Tibial artery (tissue), 4 donors: Measurements from ENCODE around the gene MAGI2.
"Not testable (repeated sequence)": the region's sequence is repeated elsewhere in the genome, so short reads cannot be mapped to it uniquely, and the experiment has no call there.

Experiments used
- DNase-seq, 2 donors: peaks; one replicate each; pipeline ENCODE4 v3.0.0-alpha.2; 2019
- H3K27ac ChIP-seq, 2 donors: fragments of 200-600 bp; sonication (generic) in 1 of 2; 1 replicate in 1 of 2; 2 replicates in 1 of 2; pipeline ENCODE4 v1.5.1; 2018 to 2019; ENCODE audit warnings: mild to moderate bottlenecking in 1 of 2
- H3K27me3 ChIP-seq, 2 donors: fragments of 200-600 bp; sonication (generic) in 1 of 2; one replicate each; pipeline versions ENCODE4 v1.5.1 to v1.6.0; 2016 to 2019
- H3K36me3 ChIP-seq, 3 donors: fragments of 200-600 bp; sonication (generic) in 2 of 3; one replicate each; pipeline ENCODE4 v1.5.1; 2016 to 2019; ENCODE audit warnings: mild to moderate bottlenecking in 2 of 3
- H3K4me1 ChIP-seq, 4 donors: fragments of 200-600 bp; sonication (generic) in 2 of 4; 1 replicate in 3 of 4; 2 replicates in 1 of 4; pipeline ENCODE4 v1.5.1; 2016 to 2019
- H3K4me3 ChIP-seq, 2 donors: fragments of 200-600 bp; sonication (generic) in 1 of 2; 1 replicate in 1 of 2; 2 replicates in 1 of 2; pipeline ENCODE4 v1.5.1; 2018 to 2019; ENCODE audit warnings: mild to moderate bottlenecking in 2 of 2
- H3K9me3 ChIP-seq, 3 donors: fragments of 200-600 bp; sonication (generic) in 1 of 3; one replicate each; pipeline ENCODE4 v1.5.1; 2016 to 2019
- CTCF ChIP-seq, 2 experiments: fragments of 200-600 bp in 1 of 2; fragments of 450-650 bp in 1 of 2; IDR thresholded peaks; one replicate each; pipeline ENCODE4 v1.5.1; 2017 to 2019; ENCODE audit warnings: antibody characterized with exemption in 2 of 2, mild to moderate bottlenecking in 1 of 2, moderate library complexity in 1 of 2
- intact Hi-C: fragments of 100-400 bp; cut with DNase I; formaldehyde crosslinking; loops from one replicate; pipeline ENCODE4 v1.15.0; 2023; ENCODE audit warnings: low total_unique reads

MAGI2 gene

GRCh38 chr7:78260826-78261225 lies 1192.6 kb downstream of the MAGI2 start:
- H3K9me3 ChIP-seq: no peaks in the 10 kb centered on the region
- H3K4me3 ChIP-seq: no peak overlapping the region
- peaks cover 0 to 6% (median 0%) of the 10 kb centered on the region in 3 donors for H3K36me3 ChIP-seq
- no peak overlapping the region for H3K27ac ChIP-seq
- no peak for TF ChIP-seq CTCF (IDR thresholded peaks at IDR 0.05)
- peaks cover 0 to 11% (median 0%) of the 10 kb centered on the region in 4 donors for H3K4me1 ChIP-seq
- intact Hi-C loops: no loop called here
- H3K27me3 ChIP-seq: no peaks in the 10 kb centered on the region
- no peak for DNase-seq

- H3K27ac ChIP-seq: no peak overlapping the region
- H3K4me3 ChIP-seq: no peak overlapping the region
- no peaks in the 10 kb centered on the region for H3K4me1 ChIP-seq
- H3K36me3 ChIP-seq: peaks cover 0 to 7% (median 0%) of the 10 kb centered on the region in 3 donors
- intact Hi-C loops: no loop called here
- H3K27me3 ChIP-seq: no peaks in the 10 kb centered on the region
- DNase-seq: no peak
- TF ChIP-seq CTCF (IDR thresholded peaks at IDR 0.05): no peak
- no peaks in the 10 kb centered on the region for H3K9me3 ChIP-seq
These were observed 1198.8 kb downstream of the MAGI2 start for GRCh38 chr7:78254726-78255055.

- no peak overlapping the region for H3K27ac ChIP-seq
- DNase-seq: no peak
- H3K36me3 ChIP-seq: peaks cover 0 to 7% (median 4%) of the 10 kb centered on the region in 3 donors
- no peaks in the 10 kb centered on the region for H3K4me1 ChIP-seq
- H3K4me3 ChIP-seq: no peak overlapping the region
- no peaks in the 10 kb centered on the region for H3K27me3 ChIP-seq
- no peaks in the 10 kb centered on the region for H3K9me3 ChIP-seq
- intact Hi-C loops: no loop called here
- TF ChIP-seq CTCF (IDR thresholded peaks at IDR 0.05): no peak
These were observed 1199.4 kb downstream of the MAGI2 start for GRCh38 chr7:78253850-78254725.

GRCh38 chr7:78248867-78249266 lies 1204.6 kb downstream of the MAGI2 start:
- peaks cover 0 to 10% (median 0%) of the 10 kb centered on the region in 3 donors for H3K36me3 ChIP-seq
- no peak for DNase-seq
- no peak for TF ChIP-seq CTCF (IDR thresholded peaks at IDR 0.05)
- intact Hi-C loops: no loop called here
- H3K27ac ChIP-seq: no peak overlapping the region
- no peaks in the 10 kb centered on the region for H3K27me3 ChIP-seq
- H3K9me3 ChIP-seq: peaks cover 3 to 11% (median 3%) of the 10 kb centered on the region in 3 donors
- H3K4me3 ChIP-seq: no peak overlapping the region
- no peaks in the 10 kb centered on the region for H3K4me1 ChIP-seq

- no peak for DNase-seq
- TF ChIP-seq CTCF (IDR thresholded peaks at IDR 0.05): no peak
- Histone ChIP-seq H3K27ac (no peak overlapping the region), H3K4me3 (no peak overlapping the region), H3K36me3 (peaks cover 0 to 10% (median 0%) of the 10 kb centered on the region in 3 donors), H3K4me1 (no peaks in the 10 kb centered on the region), H3K27me3 (no peaks in the 10 kb centered on the region), H3K9me3 (peaks cover 3 to 11% (median 3%) of the 10 kb centered on the region in 3 donors)
- intact Hi-C loops: no loop called here
These were observed 1205.4 kb downstream of the MAGI2 start for GRCh38 chr7:78247910-78248689.

- H3K27me3 ChIP-seq, intact Hi-C loops, DNase-seq, H3K27ac ChIP-seq, H3K4me3 ChIP-seq, H3K9me3 ChIP-seq, H3K36me3 ChIP-seq, H3K4me1 ChIP-seq: not testable (repeated sequence)
These were observed 1213.3 kb downstream of the MAGI2 start for GRCh38 chr7:78240179-78240578.
